Measurements from ENCODE around the gene RABGAP1L. TPM values are rescaled to one million over a fixed set of nuclear protein-coding genes. Genes with fewer than 3 reads are reported as not detected.

The RABGAP1L gene
- total and polyA plus RNA-seq, 2 of the 4 experiments (the other 2 are of a cell fraction), result 7.9 to 26.7 TPM

- H3K23ac ChIP-seq (ENCODE audit: low read depth, low read length), result no peak overlapping the region
- H2AK9ac ChIP-seq (replicated peaks; ENCODE audit: low read depth, low read length, poor library complexity), result no peak overlapping the region
- H4K8ac ChIP-seq (ENCODE audit: low read depth in 2 of 2, low read length in 2 of 2), result no peak overlapping the region
- in situ Hi-C loops (cut with MboI; ENCODE audit: low sequenced_read_pairs) (no loop called here), intact Hi-C loops (cut with micrococcal nuclease) (no loop called here), dilution Hi-C loops (cut with HindIII; ENCODE audit: low sequenced_read_pairs, unreplicated experiment) (no loop called here)
- ATAC-seq (ENCODE audit: low read depth) (no peak), DNase-seq (no peak)
- no peak overlapping the region for H3K56ac ChIP-seq (ENCODE audit: extremely low read depth, insufficient read depth, low read length)
- H2AK5ac ChIP-seq (ENCODE audit: low read depth, low read length), result no peak overlapping the region
- WGBS, 2 experiments (ENCODE audit: extremely low coverage in 2 of 2, insufficient read length in 1 of 2), result no CpG with 5 or more reads among the region's 3 CpGs
- H2BK20ac ChIP-seq (ENCODE audit: low read depth, low read length), result no peak overlapping the region
- no peak overlapping the region for H3K9ac ChIP-seq (ENCODE audit: low read depth, low read length)
- no peaks in the 10 kb centered on the region for H3K4me1 ChIP-seq (ENCODE audit: control insufficient read depth, insufficient read depth, low read length)
- no peaks in the 10 kb centered on the region for H3K79me1 ChIP-seq (ENCODE audit: low read depth in 1 of 2, low read length in 2 of 2)
- no peak overlapping the region for H3K4me3 ChIP-seq (ENCODE audit: insufficient read depth, low read depth, low read length)
- BruUV-seq (replicated peaks), result no TSS peak
- CTCF ChIA-PET, result no interaction called here
- H3K9me3 ChIP-seq (ENCODE audit: control insufficient read depth, insufficient read depth, low read length), result no peaks in the 10 kb centered on the region
- H3K4ac ChIP-seq (ENCODE audit: low read depth, low read length), result no peak overlapping the region
- no peak overlapping the region for H2BK5ac ChIP-seq (ENCODE audit: low read depth, low read length, poor library complexity, severe bottlenecking)
- H2AFZ ChIP-seq (replicated peaks; ENCODE audit: low read length, poor library complexity), result no peak overlapping the region
- no peak overlapping the region for H3K4me2 ChIP-seq (ENCODE audit: low read depth, low read length)
- no peaks in the 10 kb centered on the region for H3K9me1 ChIP-seq (ENCODE audit: insufficient read depth, low read length)
- H2BK120ac ChIP-seq (ENCODE audit: low read depth, low read length), result no peak overlapping the region
- H3K18ac ChIP-seq (ENCODE audit: low read depth, low read length), result no peak overlapping the region
- H3K14ac ChIP-seq (replicated peaks; ENCODE audit: low read depth, low read length), result no peak overlapping the region
- TF ChIP-seq MAFK (IDR thresholded peaks at IDR 0.05; ENCODE audit: low read depth, low read length) (no peak), SMC3 (IDR thresholded peaks at IDR 0.05; ENCODE audit: low read depth, low read length) (no peak), CEBPB (IDR thresholded peaks at IDR 0.05; ENCODE audit: low read depth, low read length) (no peak), RAD21 (IDR thresholded peaks at IDR 0.05; ENCODE audit: low read length) (no peak), CHD1 (IDR thresholded peaks at IDR 0.05; ENCODE audit: low read depth, low read length) (no peak), CTCF (conservative IDR thresholded peaks at IDR 0.05; ENCODE audit: low read depth, low read length) (no peak), MAZ (IDR thresholded peaks at IDR 0.05; ENCODE audit: borderline replicate concordance, low read depth, low read length) (no peak), MXI1 (IDR thresholded peaks at IDR 0.05; ENCODE audit: borderline replicate concordance, low read depth, low read length) (no peak), RCOR1 (IDR thresholded peaks at IDR 0.05; ENCODE audit: insufficient replicate concordance, low read length) (no peak), RFX5 (IDR thresholded peaks at IDR 0.05; ENCODE audit: low read depth, low read length) (no peak), POLR2A (IDR thresholded peaks at IDR 0.05; ENCODE audit: low read depth, low read length) (no peak)
- no peak overlapping the region for H2BK15ac ChIP-seq (ENCODE audit: low read depth, low read length)
- POLR2A ChIA-PET (ENCODE audit: unreplicated experiment), result no interaction called here
- no peaks in the 10 kb centered on the region for H3K27me3 ChIP-seq (ENCODE audit: control insufficient read depth, insufficient read depth, low read length)
- no peak overlapping the region for H3K27ac ChIP-seq (ENCODE audit: insufficient read depth, low read length)
- H4K5ac ChIP-seq (ENCODE audit: low read depth, low read length), result no peak overlapping the region
- H4K91ac ChIP-seq (ENCODE audit: insufficient read depth, low read depth, low read length), result no peak overlapping the region
- H4K20me1 ChIP-seq (ENCODE audit: insufficient read depth, low read length), result no peaks in the 10 kb centered on the region
- H3K36me3 ChIP-seq (ENCODE audit: control insufficient read depth, insufficient read depth, low read length), result no peaks in the 10 kb centered on the region
Measured at GRCh38 chr1:174344162-174344561, 184.8 kb downstream of the RABGAP1L start.
